HCT116 (cell line): Measurements from ENCODE around the gene FAM241A.

Source experiments
- CEBPB ChIP-seq: IDR thresholded peaks from 2 replicates; pipeline ENCODE4 v1.6.1; 2012; ENCODE audit warnings: low read depth
- EZH2 ChIP-seq: fragments of 200-600 bp; sonication (generic); IDR thresholded peaks from 2 replicates; pipeline ENCODE4 v1.6.1; 2017; ENCODE audit warnings: antibody characterized with exemption, mixed run types
- EZH2phosphoT487 ChIP-seq: fragments of 200-600 bp; IDR thresholded peaks from 2 replicates; pipeline ENCODE4 v1.6.1; 2018; ENCODE audit warnings: antibody characterized with exemption, borderline replicate concordance
- POLR2A ChIP-seq: IDR thresholded peaks from 2 replicates; pipeline ENCODE4 v1.7.0; 2011; ENCODE audit warnings: borderline replicate concordance; ENCODE audit not compliant: insufficient read depth, insufficient read length; ENCODE audit errors: extremely low read depth
- POLR2AphosphoS5 ChIP-seq: IDR thresholded peaks from 2 replicates; pipeline ENCODE4 v1.6.1; 2011; ENCODE audit warnings: mild to moderate bottlenecking, low read depth, low read length, moderate library complexity
- SP1 ChIP-seq: IDR thresholded peaks from 2 replicates; pipeline ENCODE4 v1.6.1; 2012; ENCODE audit warnings: low read depth
- SRF ChIP-seq: IDR thresholded peaks from 2 replicates; pipeline ENCODE4 v1.6.1; 2012; ENCODE audit warnings: low read depth
- YY1 ChIP-seq: IDR thresholded peaks from 2 replicates; pipeline ENCODE4 v1.6.1; 2011; ENCODE audit warnings: low read length, low read depth, moderate library complexity, mild to moderate bottlenecking; ENCODE audit not compliant: insufficient replicate concordance; ENCODE audit errors: extremely low read depth
- ZFX ChIP-seq: fragments of 450-650 bp; IDR thresholded peaks from 2 replicates; pipeline ENCODE4 v1.6.1; 2017
- ZNF274 ChIP-seq: fragments of 200-500 bp; sonication (Bioruptor generic); IDR thresholded peaks from 2 replicates; pipeline ENCODE4 v1.6.1; 2014; ENCODE audit warnings: mild to moderate bottlenecking, low read depth, low read length, inconsistent platforms
- TF ChIP-seq, protein P1 (sequence below), 3 experiments: fragments of 200-600 bp in 1 of 3; sonication (generic) in 1 of 3; IDR thresholded peaks in 2 of 3; conservative IDR thresholded peaks in 1 of 3; 2 replicates each; pipeline ENCODE4 v1.5.1; 2012 to 2017; ENCODE audit warnings: low read depth in 2 of 3, low read length in 2 of 3, antibody characterized with exemption in 1 of 3, borderline replicate concordance in 1 of 3, control low read depth in 1 of 3, mild to moderate bottlenecking in 1 of 3, mixed read lengths in 1 of 3, mixed run types in 1 of 3, moderate library complexity in 1 of 3; ENCODE audit not compliant: insufficient read depth in 1 of 3
- TF ChIP-seq, protein P2 (sequence below): IDR thresholded peaks from 2 replicates; pipeline ENCODE4 v1.6.1; 2012; ENCODE audit warnings: low read depth
- TF ChIP-seq, protein P3 (sequence below): IDR thresholded peaks from 2 replicates; pipeline ENCODE4 v1.6.1; 2012
- TF ChIP-seq, protein P4 (sequence below): IDR thresholded peaks from 2 replicates; pipeline ENCODE4 v1.6.1; 2012

DNA sequence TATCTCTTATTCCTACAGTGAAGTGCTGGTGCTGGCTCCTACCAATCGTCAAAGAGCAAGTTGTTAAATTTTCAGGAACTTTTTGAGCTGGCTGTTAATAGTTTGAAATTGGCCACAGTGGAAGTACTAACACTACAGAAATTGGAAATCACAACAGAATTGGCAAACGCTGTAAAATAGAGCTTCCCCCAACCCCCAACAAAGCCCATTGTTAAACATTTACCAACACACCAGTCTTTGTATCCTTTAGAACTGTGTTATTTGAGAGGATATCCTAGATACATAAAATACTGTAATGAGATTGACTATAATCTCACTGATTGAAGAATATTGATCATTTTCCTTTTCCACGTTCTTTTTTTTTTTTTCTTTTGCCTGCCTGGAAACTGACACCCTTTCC lies 37.4 kb downstream of the FAM241A start:
- TF ChIP-seq SRF (no peak), POLR2A (no peak), ZFX (no peak), POLR2AphosphoS5 (no peak), ZNF274 (no peak), YY1 (no peak), EZH2phosphoT487 (no peak), CEBPB (no peak), SP1 (no peak), EZH2 (no peak)
- TF ChIP-seq, protein P1, sequence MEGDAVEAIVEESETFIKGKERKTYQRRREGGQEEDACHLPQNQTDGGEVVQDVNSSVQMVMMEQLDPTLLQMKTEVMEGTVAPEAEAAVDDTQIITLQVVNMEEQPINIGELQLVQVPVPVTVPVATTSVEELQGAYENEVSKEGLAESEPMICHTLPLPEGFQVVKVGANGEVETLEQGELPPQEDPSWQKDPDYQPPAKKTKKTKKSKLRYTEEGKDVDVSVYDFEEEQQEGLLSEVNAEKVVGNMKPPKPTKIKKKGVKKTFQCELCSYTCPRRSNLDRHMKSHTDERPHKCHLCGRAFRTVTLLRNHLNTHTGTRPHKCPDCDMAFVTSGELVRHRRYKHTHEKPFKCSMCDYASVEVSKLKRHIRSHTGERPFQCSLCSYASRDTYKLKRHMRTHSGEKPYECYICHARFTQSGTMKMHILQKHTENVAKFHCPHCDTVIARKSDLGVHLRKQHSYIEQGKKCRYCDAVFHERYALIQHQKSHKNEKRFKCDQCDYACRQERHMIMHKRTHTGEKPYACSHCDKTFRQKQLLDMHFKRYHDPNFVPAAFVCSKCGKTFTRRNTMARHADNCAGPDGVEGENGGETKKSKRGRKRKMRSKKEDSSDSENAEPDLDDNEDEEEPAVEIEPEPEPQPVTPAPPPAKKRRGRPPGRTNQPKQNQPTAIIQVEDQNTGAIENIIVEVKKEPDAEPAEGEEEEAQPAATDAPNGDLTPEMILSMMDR (IDR thresholded peaks at IDR 0.05 in 2 of 3, conservative IDR thresholded peaks at IDR 0.05 in 1 of 3; ENCODE audit: borderline replicate concordance in 1 of 3, insufficient read depth in 1 of 3, low read depth in 2 of 3, low read length in 2 of 3) = no peak
- TF ChIP-seq, protein P2, sequence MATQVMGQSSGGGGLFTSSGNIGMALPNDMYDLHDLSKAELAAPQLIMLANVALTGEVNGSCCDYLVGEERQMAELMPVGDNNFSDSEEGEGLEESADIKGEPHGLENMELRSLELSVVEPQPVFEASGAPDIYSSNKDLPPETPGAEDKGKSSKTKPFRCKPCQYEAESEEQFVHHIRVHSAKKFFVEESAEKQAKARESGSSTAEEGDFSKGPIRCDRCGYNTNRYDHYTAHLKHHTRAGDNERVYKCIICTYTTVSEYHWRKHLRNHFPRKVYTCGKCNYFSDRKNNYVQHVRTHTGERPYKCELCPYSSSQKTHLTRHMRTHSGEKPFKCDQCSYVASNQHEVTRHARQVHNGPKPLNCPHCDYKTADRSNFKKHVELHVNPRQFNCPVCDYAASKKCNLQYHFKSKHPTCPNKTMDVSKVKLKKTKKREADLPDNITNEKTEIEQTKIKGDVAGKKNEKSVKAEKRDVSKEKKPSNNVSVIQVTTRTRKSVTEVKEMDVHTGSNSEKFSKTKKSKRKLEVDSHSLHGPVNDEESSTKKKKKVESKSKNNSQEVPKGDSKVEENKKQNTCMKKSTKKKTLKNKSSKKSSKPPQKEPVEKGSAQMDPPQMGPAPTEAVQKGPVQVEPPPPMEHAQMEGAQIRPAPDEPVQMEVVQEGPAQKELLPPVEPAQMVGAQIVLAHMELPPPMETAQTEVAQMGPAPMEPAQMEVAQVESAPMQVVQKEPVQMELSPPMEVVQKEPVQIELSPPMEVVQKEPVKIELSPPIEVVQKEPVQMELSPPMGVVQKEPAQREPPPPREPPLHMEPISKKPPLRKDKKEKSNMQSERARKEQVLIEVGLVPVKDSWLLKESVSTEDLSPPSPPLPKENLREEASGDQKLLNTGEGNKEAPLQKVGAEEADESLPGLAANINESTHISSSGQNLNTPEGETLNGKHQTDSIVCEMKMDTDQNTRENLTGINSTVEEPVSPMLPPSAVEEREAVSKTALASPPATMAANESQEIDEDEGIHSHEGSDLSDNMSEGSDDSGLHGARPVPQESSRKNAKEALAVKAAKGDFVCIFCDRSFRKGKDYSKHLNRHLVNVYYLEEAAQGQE = no peak
- TF ChIP-seq, protein P3, sequence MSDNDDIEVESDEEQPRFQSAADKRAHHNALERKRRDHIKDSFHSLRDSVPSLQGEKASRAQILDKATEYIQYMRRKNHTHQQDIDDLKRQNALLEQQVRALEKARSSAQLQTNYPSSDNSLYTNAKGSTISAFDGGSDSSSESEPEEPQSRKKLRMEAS = no peak
- TF ChIP-seq, protein P4, sequence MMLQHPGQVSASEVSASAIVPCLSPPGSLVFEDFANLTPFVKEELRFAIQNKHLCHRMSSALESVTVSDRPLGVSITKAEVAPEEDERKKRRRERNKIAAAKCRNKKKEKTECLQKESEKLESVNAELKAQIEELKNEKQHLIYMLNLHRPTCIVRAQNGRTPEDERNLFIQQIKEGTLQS = no peak
